Measurements from ENCODE around the gene FAM170B.

- TF ChIP-seq CTCF (conservative IDR thresholded peaks at IDR 0.05), result no peak
- TF ChIP-seq EZH2 (IDR thresholded peaks at IDR 0.05; ENCODE audit: low read depth), result no peak
Observed at GRCh38 chr10:49158404-49158803, 24.6 kb upstream of the FAM170B start.
